ENCODE results near the gene NTN5.

- no peak for TF ChIP-seq ZNF274 (IDR thresholded peaks at IDR 0.05; ENCODE audit: low read depth, low read length)
- TF ChIP-seq YY1 (IDR thresholded peaks at IDR 0.05; ENCODE audit: insufficient read depth, insufficient read length), result no peak
These were observed 32.6 kb upstream of the NTN5 start for GRCh38 chr19:48705431-48705830.

All from NT2/D1 (cell line).